ENCODE data around the gene ACE. TPM values are rescaled to one million over a fixed set of nuclear protein-coding genes. Genes with fewer than 3 reads are reported as not detected.

ACE gene
- total RNA-seq, 1 donor from 2014 or later, result not detected

DNA sequence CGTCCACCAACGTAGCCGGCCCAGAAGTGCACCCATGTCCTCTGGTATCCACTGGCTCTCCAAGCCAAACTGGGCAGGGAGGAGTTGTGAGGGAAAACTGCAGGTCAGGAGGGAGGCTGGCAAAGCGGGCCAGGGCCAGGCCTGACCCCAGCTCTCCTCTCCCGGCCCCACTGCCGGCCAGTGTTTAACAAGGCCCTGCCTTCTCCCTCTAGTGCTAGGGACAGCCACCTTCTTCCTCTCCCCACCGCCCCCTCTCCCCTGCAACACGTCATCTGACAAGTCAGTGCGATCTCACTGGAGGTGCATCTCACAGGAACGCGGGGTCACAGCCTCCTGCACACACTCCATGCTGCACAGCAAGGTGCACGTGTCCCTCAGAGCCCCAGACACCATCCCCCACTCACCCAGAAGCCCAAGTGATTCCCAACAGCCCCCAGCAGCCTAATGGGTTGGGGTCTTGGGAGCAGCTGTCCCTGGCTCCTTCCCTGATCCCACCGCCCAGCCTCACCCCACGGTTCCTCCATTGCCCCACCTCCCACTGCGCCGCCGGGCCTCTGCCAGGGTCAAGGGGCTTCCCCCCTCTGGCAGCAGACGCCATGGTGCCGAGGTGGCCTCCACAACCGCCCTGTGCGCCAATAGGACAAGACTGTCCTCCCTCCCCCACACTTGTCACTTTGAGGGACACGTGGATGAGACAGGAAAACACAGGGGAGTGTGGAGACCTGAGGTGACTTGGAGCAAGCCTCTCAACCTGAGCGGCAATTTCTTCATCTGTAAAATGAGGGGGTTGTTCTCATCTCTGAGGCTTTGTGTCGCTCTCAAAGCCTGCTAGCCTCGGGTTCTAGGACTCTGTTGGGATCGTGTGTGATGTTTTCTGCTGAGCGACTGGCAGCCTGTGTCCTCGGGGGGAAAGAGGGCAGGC, 1.1 kb upstream of the ACE start:
- Histone ChIP-seq H3K4me1 (peaks cover 7% of the 10 kb centered on the region), H3K4me3 (peak overlapping the region; percentile 71), H3K27ac (no peak overlapping the region), H3F3A (ENCODE audit: low read depth) (peaks cover 7% of the 10 kb centered on the region), H2AFZ (replicated peaks) (peak overlapping the region; percentile 87), H3K9me3 (ENCODE audit: low read depth) (no peaks in the 10 kb centered on the region), H3K9ac (no peak overlapping the region), H4K20me1 (ENCODE audit: low read depth) (peaks cover 12% of the 10 kb centered on the region), H3K79me2 (ENCODE audit: low read depth) (no peaks in the 10 kb centered on the region), H3K4me2 (peak overlapping the region; percentile 99), H3K36me3 (no peaks in the 10 kb centered on the region), H3K27me3 (peaks cover 63% of the 10 kb centered on the region)
- TF ChIP-seq EZH2phosphoT487 (IDR thresholded peaks at IDR 0.05) (no peak), CTCF (IDR thresholded peaks at IDR 0.05) (no peak)
- DNase-seq (ENCODE audit: low spot score), result no peak
- H3K36me3 Mint-ChIP-seq, result no peaks in the 10 kb centered on the region
- no peak overlapping the region for H3K27ac Mint-ChIP-seq
- H3K27me3 Mint-ChIP-seq (ENCODE audit: insufficient read depth, low read depth), result peaks cover 41% of the 10 kb centered on the region
- no peaks in the 10 kb centered on the region for H3K9me3 Mint-ChIP-seq
- peak overlapping the region; percentile 82 for H3K4me3 Mint-ChIP-seq
- H3K4me1 Mint-ChIP-seq, result peaks cover 13% of the 10 kb centered on the region

- Histone ChIP-seq H3K79me2 (ENCODE audit: low read depth) (no peaks in the 10 kb centered on the region), H3K27me3 (peaks cover 63% of the 10 kb centered on the region)
- H3K4me3 Mint-ChIP-seq, result peak overlapping the region; percentile 82
Observed at GRCh38 chr17:63476459-63476853, 405 bp upstream of the ACE start.

GRCh38 chr17:63477480-63478440, 899 bp downstream of the ACE start:
- Histone ChIP-seq H3K9ac (no peak overlapping the region), H3K79me2 (ENCODE audit: low read depth) (no peaks in the 10 kb centered on the region), H3K4me3 (peak overlapping the region; percentile 71), H4K20me1 (ENCODE audit: low read depth) (peaks cover 12% of the 10 kb centered on the region), H3F3A (ENCODE audit: low read depth) (peaks cover 7% of the 10 kb centered on the region), H3K9me3 (ENCODE audit: low read depth) (no peaks in the 10 kb centered on the region), H2AFZ (replicated peaks) (no peak overlapping the region), H3K27me3 (peaks cover 63% of the 10 kb centered on the region), H3K27ac (no peak overlapping the region), H3K4me1 (peaks cover 7% of the 10 kb centered on the region), H3K36me3 (no peaks in the 10 kb centered on the region), H3K4me2 (peak overlapping the region; percentile 99)
- DNase-seq (ENCODE audit: low spot score), result no peak
- Mint-ChIP-seq H3K27me3 (ENCODE audit: insufficient read depth, low read depth) (peaks cover 38% of the 10 kb centered on the region), H3K4me3 (peak overlapping the region; percentile 86), H3K36me3 (no peaks in the 10 kb centered on the region), H3K27ac (no peak overlapping the region), H3K9me3 (no peaks in the 10 kb centered on the region), H3K4me1 (peaks cover 13% of the 10 kb centered on the region)
- TF ChIP-seq EZH2 (IDR thresholded peaks at IDR 0.05) (no peak), EZH2phosphoT487 (IDR thresholded peaks at IDR 0.05) (peak; percentile 43)

More at GRCh38 chr17:63476459-63476853, 405 bp upstream of the ACE start:
- peaks cover 7% of the 10 kb centered on the region for H3K4me1 ChIP-seq
- no peak for TF ChIP-seq CTCF (IDR thresholded peaks at IDR 0.05)
- peak; percentile 87 for TF ChIP-seq EZH2phosphoT487 (IDR thresholded peaks at IDR 0.05)
- TF ChIP-seq EZH2 (IDR thresholded peaks at IDR 0.05), result no peak
- peaks cover 7% of the 10 kb centered on the region for H3F3A ChIP-seq (ENCODE audit: low read depth)
- Mint-ChIP-seq H3K36me3 (no peaks in the 10 kb centered on the region), H3K27ac (no peak overlapping the region), H3K27me3 (ENCODE audit: insufficient read depth, low read depth) (peaks cover 41% of the 10 kb centered on the region), H3K4me1 (peaks cover 13% of the 10 kb centered on the region), H3K9me3 (no peaks in the 10 kb centered on the region)
- H3K4me2 ChIP-seq, result peak overlapping the region; percentile 99
- no peak overlapping the region for H3K27ac ChIP-seq
- H3K4me3 ChIP-seq, result peak overlapping the region; percentile 71
- H3K36me3 ChIP-seq, result no peaks in the 10 kb centered on the region
- peak; percentile 71 for DNase-seq (ENCODE audit: low spot score)
- H4K20me1 ChIP-seq (ENCODE audit: low read depth), result peaks cover 12% of the 10 kb centered on the region
- H2AFZ ChIP-seq (replicated peaks), result peak overlapping the region; percentile 87
- H3K9ac ChIP-seq, result no peak overlapping the region
- H3K9me3 ChIP-seq (ENCODE audit: low read depth), result no peaks in the 10 kb centered on the region

Data from neural progenitor cell (in vitro differentiated cells).